HG03571 (cell line): ENCODE measurements around the gene APOBEC3A.

ENCODE experiments used
- ATAC-seq: cut with Tn5 transposase; IDR thresholded peaks from one replicate; pipeline ENCODE4 v1.9.1; 2021; ENCODE audit not compliant: unreplicated experiment

The APOBEC3A gene

DNA sequence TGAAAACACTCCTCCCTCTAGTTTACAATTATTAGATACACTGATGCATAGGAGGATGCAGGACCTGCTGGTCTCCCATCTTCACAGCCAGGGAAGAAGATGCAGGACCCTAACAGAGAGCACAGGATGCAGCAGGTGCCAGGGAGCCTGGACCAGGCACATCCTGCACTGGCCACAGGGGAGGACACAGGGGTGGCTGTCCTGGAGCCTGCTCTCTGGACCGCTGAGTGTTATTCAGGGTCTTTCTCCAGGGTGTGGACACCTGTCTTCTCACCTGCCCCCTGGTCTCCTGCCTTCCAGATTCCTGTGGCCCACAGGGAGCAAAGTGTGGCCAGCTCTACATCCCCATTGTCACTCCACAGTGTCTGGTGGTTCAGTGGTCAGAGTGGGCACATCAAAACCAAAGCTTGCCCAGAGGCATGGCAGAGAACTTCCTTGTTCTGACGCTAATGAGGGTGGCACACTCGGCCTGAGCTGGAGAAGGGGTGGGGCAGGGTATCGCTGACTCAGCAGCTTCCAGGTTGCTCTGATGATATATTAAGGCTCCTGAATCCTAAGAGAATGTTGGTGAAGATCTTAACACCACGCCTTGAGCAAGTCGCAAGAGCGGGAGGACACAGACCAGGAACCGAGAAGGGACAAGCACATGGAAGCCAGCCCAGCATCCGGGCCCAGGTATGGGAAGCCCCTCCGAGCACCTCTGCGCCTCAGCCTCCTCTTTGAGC, at the start of gene APOBEC3A:
Gene APOBEC3A, plus strand, starts transcription at position 564 of the 725 bp plus-strand sequence. Its CDS starts 83 bp downstream, at position 647.
- ATAC-seq = no peak

- no peak for ATAC-seq
Observed at GRCh38 chr22:38907767-38908166, 49.6 kb upstream of the APOBEC3A start.

DNA sequence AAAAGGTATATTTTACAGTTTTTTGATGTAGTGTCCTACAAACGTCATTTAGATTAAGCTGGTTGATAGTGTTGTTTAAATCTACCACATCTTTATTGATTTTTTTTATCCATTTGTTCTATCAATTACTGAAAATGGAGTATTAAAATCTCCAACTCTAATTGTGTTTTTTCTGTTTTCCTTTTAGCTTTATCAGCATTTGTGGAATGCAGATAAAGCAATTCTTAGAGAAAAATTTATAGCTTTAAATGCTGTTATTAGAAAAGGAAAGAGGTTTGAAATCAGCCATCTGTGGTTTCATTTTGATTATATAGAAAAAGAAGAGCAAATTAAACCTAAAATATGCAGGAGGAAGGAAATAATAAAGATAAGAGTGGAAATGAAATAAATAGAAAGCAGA, 46.0 kb upstream of the APOBEC3A start:
- ATAC-seq = no peak

DNA sequence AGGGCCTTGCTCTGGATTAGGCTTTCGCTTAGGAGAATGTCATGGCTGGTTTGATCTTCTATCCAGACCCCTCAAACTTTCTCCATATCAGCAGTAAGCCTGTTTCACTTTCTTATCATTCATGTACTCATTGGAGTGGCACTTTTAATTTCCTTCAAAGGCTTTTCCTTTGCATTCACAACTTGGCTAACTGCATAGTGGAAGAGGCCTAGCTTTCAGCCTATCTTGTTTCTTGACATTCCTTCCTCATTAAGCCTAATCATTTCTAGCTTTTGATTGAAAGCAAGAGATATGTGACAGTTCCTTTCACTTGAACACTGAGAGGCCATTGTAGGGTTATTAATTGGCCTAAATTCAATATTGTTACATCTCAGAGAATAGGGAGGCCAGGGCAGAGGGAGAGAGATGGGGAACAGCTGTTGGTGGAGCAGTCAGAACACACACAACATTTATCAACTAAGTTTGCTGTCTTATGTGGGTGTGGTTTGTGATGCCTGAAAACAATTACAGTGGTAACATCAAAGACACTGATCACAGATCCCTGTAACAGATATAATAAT, 37.7 kb upstream of the APOBEC3A start:
- no peak for ATAC-seq

DNA sequence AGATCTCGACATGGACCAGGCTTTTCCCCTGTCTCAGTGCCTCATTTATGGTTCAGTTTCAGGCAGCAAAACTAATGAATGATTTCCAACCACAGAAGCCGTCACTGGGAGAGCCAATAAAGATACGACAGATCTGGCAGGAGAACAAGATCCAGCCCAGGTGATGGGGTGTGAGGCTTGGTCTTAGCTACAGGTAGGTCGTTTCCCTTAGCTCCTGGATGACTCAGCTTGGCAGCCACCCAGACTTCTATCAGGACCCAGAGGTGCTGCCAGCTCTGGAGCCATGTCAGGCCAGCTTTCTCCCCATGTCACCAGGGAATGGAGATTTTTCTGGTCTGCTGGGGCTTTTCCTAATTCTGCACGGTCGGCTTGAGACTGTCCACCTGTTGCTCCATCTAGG, 36.3 kb upstream of the APOBEC3A start:
- ATAC-seq = no peak

DNA sequence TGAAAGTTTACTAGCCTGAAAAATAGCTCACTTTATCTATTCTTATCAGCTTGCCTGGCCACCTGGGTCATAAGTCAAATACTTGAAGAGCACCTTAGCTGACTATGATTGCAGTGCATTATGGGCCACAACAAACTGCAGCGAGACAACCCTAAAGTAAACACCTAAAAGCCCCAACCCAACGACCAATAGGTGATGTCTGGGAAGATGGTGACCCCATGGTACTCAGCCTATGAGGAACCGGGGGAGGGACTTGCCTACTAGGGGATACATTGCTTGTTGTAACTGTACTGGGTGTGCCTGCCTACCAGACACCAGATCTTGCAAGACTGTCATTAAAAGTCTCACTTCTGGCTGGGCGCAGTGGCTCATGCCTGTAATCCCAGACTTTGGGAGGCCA, 35.6 kb upstream of the APOBEC3A start:
- no peak for ATAC-seq

DNA sequence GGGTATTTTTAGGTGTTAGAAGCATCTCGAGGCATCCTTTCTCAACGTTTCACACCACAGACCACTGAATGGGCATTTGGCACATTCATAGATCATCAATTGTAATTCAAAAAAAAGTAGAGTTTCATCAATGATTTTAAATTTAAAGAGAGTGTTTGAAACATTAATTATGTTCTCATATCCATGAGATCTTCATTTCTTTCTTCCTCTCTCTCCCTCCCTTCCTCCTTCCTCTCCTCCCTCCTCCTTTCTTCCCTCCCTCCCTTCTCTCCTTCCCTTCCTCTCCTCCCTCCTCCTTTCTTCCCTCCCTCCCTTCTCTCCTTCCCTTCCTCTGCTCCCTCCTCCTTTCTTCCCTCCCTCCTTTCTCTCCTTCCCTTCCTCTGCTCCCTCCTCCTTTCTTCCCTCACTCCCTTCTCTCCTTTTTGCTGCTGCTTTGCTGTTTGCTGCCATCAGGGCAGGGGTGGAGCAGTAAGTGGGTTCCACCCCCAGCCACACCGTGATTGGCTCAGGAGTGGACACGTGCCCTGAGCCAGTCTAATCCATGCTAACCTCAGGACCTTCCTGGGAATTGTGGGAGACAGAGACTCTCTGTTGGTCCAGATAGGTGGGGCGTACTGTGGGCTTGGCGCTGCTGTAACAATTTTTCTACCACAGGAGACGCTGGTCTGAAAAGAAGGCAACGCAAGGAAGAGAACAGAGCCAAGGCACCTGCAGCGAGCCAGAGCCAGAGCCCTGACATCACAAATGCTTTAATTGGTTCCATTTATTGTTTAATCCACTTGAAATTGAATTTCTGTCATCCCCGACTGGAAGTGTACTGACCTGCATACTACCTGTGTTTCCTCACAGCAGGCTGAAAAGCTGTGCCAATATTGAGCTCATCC, 33.7 kb upstream of the APOBEC3A start:
- ATAC-seq = no peak

- no peak for ATAC-seq
Observed at GRCh38 chr22:38924347-38924952, 33.0 kb upstream of the APOBEC3A start.

DNA sequence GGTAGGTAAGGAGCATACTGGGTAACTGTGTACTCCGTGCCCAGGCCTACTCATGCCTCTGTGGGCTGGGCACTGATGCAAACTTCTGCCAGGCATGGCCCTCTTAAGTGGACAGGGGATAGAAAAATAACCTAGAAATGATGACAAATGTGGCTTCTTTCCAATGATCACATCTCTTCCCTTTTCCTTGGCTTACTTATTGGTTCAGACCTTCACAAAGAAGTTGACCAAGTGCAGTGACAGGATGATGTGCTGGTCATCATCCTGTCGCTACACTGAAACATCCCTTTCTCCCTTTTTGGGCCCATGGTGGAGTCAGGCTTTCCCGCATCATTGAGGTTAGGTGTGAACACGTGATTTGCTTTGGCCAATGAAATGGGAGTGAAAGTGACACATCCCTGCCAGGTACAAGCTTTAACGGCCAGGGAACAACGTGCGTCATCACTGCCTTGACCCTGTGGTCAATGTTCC, 31.8 kb upstream of the APOBEC3A start:
- no peak for ATAC-seq

DNA sequence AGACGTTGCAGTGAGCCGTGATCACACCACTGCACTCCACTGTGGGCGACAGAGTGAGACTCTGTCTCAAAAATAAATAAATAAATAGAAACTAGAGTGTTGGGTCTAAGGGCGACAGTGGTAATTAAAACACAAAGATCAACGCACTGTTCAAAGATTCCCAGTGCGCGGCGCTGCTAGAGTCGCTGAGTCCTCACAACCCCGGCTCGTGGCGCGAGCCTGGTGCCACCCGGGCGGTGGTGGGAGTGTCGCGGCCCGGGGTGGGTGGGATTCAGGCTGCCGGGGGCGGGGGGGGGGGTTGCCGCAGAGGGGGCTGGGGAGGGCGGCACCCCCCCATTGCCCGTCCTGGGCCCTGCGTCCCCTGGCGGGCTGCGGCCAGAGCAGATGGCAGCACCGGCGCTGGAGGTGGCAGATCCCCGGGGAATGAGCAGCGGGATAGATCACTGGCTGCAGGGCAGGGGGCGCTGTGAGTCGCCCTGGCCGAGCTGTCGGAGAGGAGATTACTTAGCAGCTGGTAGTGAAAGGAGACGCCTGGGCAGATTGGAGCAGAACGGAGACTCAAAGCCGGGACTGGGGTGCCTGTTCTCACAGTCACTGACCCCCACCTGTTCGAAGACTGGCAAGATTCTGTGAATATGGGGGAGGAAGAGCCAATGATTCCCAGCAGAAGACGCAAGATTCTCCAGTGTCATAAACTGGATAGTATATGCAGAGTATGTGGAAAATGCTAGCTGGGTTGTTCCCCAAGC, 30.2 kb upstream of the APOBEC3A start:
- no peak for ATAC-seq

- no peak for ATAC-seq
Observed at GRCh38 chr22:38930512-38930911, 26.9 kb upstream of the APOBEC3A start.

DNA sequence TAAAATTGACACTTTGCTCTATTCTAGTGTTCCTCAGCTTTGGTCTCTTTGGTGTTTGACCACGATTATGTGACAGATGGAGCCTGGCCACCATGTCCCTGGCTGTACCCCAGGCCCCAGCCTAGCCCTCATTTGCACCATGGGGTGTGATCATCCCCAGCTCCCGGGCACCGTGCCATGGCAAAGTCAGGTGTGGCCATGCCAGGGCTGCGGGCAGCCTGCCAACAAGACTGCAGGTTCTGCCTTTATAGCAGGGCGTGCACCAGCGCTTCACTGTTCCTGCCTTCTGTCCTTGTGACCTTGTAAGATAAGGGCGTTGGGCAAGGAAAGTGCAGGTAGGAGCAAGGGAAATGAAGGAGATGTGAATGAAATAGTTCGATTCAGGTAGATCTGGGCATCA, 22.4 kb upstream of the APOBEC3A start:
- no peak for ATAC-seq

DNA sequence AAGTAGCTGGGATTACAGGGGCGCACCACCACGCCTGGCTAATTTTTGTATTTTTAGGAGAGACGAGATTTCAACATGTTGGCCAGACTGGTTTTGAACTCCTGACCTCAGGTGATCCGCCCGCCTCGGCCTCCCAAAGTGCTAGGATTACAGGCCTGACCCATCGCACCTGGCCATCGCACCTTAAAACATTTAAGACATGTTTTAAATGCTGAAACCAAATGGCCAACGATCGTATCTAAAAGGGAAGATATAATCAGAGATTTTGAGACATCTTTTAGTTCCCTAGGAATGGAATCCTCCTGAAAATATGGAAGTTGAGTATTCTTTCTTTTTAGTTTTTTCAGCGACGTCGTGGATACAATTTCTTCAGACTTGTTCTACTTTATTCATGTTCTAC, 21.8 kb upstream of the APOBEC3A start:
- no peak for ATAC-seq

GRCh38 chr22:38936562-38936961, 20.8 kb upstream of the APOBEC3A start:
- ATAC-seq = no peak

DNA sequence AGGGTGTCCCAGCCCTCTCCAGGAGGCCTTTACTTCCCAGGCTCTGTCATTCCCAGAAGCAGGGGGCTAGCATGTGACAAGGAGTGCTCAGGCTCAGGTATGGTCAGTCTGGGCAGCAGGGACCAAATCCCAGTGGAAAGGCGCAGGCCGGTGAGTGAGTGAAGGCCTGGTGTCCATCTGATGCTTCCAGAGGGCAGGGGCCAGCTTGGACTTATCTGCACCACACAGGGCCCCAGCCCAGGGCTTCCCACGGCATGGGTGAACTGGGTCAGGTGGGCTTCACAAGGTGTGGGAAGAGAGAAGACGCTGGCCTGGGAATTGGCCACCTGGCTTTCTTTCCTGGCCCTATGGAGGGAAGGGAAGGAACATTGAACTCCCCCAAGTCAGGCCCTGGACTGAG, 20.4 kb upstream of the APOBEC3A start:
- ATAC-seq = no peak

- no peak for ATAC-seq
Observed at GRCh38 chr22:38937541-38937940, 19.9 kb upstream of the APOBEC3A start.

GRCh38 chr22:38938221-38938620, 19.2 kb upstream of the APOBEC3A start:
- no peak for ATAC-seq

DNA sequence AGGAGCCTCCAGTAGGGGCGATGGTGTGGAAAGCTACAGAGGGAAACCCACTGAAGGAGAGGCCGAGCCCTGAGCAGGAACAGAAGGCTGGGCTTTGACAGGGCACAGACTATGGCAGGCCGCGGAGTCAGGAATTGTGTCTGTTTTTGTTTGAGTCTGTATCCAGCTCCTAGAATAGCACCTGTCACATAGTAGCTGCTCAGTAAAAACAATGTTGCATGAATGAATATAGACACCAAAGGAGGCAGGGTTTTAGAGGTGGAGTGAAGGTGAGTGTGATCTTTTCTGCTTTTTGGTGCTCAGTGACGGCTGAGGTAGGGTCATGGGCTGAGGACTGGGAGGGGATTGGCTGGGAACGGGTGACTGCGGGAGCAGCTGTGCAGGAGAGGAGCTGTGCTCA, 18.5 kb upstream of the APOBEC3A start:
- no peak for ATAC-seq

DNA sequence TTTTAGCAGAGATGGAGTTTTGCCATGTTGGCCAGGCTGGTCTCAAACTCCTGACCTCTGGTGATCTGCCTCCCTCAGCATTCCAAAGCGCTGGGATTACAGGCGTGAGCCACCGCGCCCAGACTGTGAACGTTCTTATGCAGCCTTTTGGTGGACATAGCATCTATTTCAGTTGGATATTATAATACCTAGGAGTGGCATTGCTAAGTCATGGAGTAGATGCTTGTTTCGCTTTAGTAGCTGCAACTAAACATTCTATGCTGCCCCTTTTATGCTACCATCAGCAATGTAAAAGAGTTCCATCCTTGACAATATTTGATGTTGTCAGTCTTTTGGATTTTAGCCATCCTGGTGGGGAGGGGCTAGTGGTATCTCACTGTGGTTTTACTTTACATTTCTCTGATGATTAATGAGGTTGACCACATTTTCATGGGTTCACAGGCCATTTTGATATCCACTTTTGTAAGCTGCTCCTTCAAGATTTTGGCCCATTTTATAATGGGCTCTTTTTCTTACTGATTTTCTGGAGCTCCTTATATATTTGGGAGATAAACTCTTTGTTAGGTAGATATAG, 16.5 kb upstream of the APOBEC3A start:
- no peak for ATAC-seq

DNA sequence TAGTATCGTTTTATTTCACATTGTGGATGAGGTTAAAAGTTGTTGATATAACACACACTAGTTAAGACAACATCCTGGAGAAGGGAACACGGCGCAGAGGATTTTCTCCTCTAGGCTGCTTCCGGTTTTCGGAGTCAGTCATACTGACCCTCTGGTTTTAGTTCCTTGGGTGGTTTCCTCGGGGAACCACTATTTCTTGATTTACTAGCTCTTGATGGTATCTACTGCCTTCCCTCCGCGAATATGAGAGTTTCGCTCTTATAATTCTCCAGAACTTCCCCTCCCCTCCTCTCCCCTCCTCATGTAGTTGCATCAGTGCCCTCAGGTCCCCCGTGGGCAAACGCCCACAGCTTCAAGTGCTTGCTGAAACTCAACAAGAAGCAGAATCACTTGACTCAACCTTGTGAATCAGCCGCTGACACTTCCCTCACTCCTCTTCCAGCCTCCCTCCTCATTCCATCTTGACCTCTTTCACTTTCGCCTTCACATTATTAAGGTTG, 15.9 kb upstream of the APOBEC3A start:
- ATAC-seq = peak; percentile 62
